Parathyroid adenoma (tissue), 2 donors: Measurements from ENCODE around the gene PI4KA.

Source experiments
- H2AFZ ChIP-seq: fragments of 300-600 bp; sonication (generic); one replicate; pipeline ENCODE4 v1.7.0; 2017; ENCODE audit warnings: antibody characterized with exemption, mild to moderate bottlenecking
- H3K27ac ChIP-seq: fragments of 300-600 bp; sonication (generic); one replicate; pipeline ENCODE4 v1.7.0; 2017
- H3K27me3 ChIP-seq: fragments of 300-600 bp; sonication (generic); one replicate; pipeline ENCODE4 v1.7.0; 2017; ENCODE audit warnings: low read length; ENCODE audit not compliant: control insufficient read depth, insufficient read depth
- H3K36me3 ChIP-seq: fragments of 300-600 bp; sonication (generic); one replicate; pipeline ENCODE4 v1.7.0; 2017; ENCODE audit warnings: low read length; ENCODE audit not compliant: control insufficient read depth, insufficient read depth
- H3K4me1 ChIP-seq: fragments of 300-600 bp; sonication (generic); one replicate; pipeline ENCODE4 v1.7.0; 2017; ENCODE audit warnings: control low read depth
- H3K4me2 ChIP-seq: fragments of 300-600 bp; sonication (generic); one replicate; pipeline ENCODE4 v1.7.0; 2017; ENCODE audit warnings: low read length
- H3K4me3 ChIP-seq: fragments of 300-600 bp; sonication (generic); one replicate; pipeline ENCODE4 v1.7.0; 2017; ENCODE audit warnings: low read depth, low read length
- H3K79me2 ChIP-seq: fragments of 300-600 bp; sonication (generic); one replicate; pipeline ENCODE4 v1.7.0; 2017; ENCODE audit warnings: control low read depth
- H3K9ac ChIP-seq: fragments of 300-600 bp; sonication (generic); one replicate; pipeline ENCODE4 v1.7.0; 2017; ENCODE audit warnings: mild to moderate bottlenecking
- H3K9me3 ChIP-seq: fragments of 300-600 bp; sonication (generic); one replicate; pipeline ENCODE4 v1.7.0; 2017; ENCODE audit warnings: low read length; ENCODE audit not compliant: control insufficient read depth
- TF ChIP-seq, protein P1 (sequence below): fragments of 300-600 bp; sonication (generic); IDR thresholded peaks from one replicate; pipeline ENCODE4 v1.7.0; 2017; ENCODE audit warnings: antibody characterized with exemption, mild to moderate bottlenecking
- donor health status: primary hyperparathyroidism.

PI4KA gene

DNA sequence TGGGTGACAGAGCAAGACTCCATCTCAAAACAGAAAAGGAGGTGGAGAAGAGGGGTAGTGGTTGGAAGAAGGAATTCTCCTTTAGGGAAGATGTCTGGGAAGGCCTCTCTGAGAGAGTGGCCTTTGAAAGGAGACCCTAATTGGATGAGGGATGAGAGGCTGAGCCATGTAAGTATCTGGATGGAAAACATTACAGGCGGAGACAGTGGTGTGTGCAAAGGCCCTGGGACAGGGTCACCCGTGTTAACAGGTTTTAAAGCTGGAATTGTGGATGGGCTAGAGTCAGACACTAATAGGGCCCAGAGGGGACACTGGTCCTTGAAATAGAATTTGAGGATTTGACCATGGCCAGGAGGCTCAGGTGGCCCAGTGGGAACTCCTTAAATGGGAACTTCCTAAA lies 10.6 kb upstream of the PI4KA start:
- H3K79me2 ChIP-seq: no peaks in the 10 kb centered on the region
- H3K4me2 ChIP-seq: no peak overlapping the region
- H3K4me3 ChIP-seq: no peak overlapping the region
- no peak overlapping the region for H3K9ac ChIP-seq
- H3K36me3 ChIP-seq: no peaks in the 10 kb centered on the region
- TF ChIP-seq, protein P1, sequence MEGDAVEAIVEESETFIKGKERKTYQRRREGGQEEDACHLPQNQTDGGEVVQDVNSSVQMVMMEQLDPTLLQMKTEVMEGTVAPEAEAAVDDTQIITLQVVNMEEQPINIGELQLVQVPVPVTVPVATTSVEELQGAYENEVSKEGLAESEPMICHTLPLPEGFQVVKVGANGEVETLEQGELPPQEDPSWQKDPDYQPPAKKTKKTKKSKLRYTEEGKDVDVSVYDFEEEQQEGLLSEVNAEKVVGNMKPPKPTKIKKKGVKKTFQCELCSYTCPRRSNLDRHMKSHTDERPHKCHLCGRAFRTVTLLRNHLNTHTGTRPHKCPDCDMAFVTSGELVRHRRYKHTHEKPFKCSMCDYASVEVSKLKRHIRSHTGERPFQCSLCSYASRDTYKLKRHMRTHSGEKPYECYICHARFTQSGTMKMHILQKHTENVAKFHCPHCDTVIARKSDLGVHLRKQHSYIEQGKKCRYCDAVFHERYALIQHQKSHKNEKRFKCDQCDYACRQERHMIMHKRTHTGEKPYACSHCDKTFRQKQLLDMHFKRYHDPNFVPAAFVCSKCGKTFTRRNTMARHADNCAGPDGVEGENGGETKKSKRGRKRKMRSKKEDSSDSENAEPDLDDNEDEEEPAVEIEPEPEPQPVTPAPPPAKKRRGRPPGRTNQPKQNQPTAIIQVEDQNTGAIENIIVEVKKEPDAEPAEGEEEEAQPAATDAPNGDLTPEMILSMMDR: no peak
- H2AFZ ChIP-seq: no peak overlapping the region
- no peaks in the 10 kb centered on the region for H3K9me3 ChIP-seq
- H3K4me1 ChIP-seq: no peaks in the 10 kb centered on the region
- no peak overlapping the region for H3K27ac ChIP-seq
- no peaks in the 10 kb centered on the region for H3K27me3 ChIP-seq

- H2AFZ ChIP-seq: no peak overlapping the region
- peak overlapping the region; percentile 56 for H3K27ac ChIP-seq
- no peaks in the 10 kb centered on the region for H3K9me3 ChIP-seq
- TF ChIP-seq, protein P1: no peak
- H3K79me2 ChIP-seq: no peaks in the 10 kb centered on the region
- no peak overlapping the region for H3K9ac ChIP-seq
- H3K36me3 ChIP-seq: no peaks in the 10 kb centered on the region
- H3K4me3 ChIP-seq: no peak overlapping the region
- no peaks in the 10 kb centered on the region for H3K27me3 ChIP-seq
- no peaks in the 10 kb centered on the region for H3K4me1 ChIP-seq
- H3K4me2 ChIP-seq: no peak overlapping the region
Observed at GRCh38 chr22:20868025-20868962, 9.7 kb upstream of the PI4KA start.

DNA sequence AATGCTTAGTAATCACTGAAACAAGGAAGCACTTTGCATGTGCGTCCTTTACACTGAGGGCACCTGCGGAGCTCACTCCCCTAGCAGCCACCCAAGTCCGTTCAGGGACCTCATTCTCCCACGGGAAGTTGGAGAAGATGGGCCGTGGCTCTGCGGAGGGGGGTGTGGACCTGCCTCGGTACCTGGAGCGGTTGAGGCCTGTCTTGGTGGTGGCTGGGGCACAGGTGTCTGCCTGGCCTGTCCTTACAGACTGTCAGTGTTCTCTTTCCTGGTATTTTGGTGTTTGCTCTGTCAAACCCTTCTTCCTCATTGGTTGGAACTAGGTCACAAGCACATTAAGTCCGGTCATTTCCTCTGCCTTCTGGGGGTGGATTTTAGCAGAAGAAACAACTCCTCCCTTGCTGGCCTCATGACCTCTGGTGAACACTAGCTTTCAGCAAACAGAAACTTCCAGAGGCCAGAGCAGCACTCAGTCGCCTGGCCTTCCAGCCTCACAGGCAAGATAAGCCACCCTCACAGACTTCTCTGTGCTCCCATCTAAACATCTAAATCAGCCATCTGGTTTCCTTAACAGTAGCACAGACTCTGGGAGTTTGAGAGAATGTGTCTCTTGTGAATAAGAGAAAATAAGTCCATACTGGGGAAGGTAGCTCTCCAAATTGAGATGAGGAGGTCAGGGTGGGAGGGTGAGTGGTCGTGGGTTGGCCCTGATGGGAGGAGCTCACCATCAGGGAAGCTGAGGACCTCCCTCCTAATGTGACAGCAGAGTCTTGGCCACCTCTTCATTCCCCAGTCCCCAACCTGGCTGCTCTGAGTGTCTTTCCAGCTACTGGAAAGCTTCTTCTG lies 8.8 kb upstream of the PI4KA start:
- TF ChIP-seq, protein P1: no peak
- no peak overlapping the region for H3K9ac ChIP-seq
- no peaks in the 10 kb centered on the region for H3K4me1 ChIP-seq

DNA sequence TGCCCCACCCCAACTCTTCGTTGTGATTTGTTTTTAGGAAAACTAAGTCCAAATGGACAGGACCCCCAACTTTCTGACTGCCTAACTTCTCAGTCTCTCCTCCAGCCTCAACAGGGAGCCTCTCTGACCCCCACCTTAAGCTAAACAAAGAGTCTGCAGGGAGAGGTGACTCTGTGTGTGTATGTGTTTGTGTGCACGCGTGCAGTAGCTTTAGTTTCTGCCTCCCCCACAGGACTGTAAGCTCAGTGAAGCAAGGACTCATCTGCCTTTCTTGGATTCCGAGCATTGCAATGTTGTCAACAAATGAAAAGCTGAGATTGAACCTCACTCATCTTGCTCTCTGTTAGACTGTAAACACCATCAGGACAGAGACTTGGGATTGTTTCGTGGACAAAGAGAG lies 8.1 kb upstream of the PI4KA start:
- no peak overlapping the region for H3K9ac ChIP-seq
- no peak overlapping the region for H3K4me3 ChIP-seq
- no peaks in the 10 kb centered on the region for H3K9me3 ChIP-seq
- no peaks in the 10 kb centered on the region for H3K4me1 ChIP-seq
- H3K79me2 ChIP-seq: no peaks in the 10 kb centered on the region
- no peaks in the 10 kb centered on the region for H3K27me3 ChIP-seq
- H3K36me3 ChIP-seq: no peaks in the 10 kb centered on the region
- H3K27ac ChIP-seq: peak overlapping the region; percentile 74
- H3K4me2 ChIP-seq: no peak overlapping the region
- H2AFZ ChIP-seq: no peak overlapping the region
- TF ChIP-seq, protein P1: no peak

More for the DNA sequence above, 8.8 kb upstream of the PI4KA start:
- H3K4me2 ChIP-seq: no peak overlapping the region
- H2AFZ ChIP-seq: no peak overlapping the region
- peak overlapping the region; percentile 74 for H3K27ac ChIP-seq
- no peaks in the 10 kb centered on the region for H3K27me3 ChIP-seq
- H3K79me2 ChIP-seq: no peaks in the 10 kb centered on the region
- H3K36me3 ChIP-seq: no peaks in the 10 kb centered on the region
- H3K4me3 ChIP-seq: no peak overlapping the region
- H3K9me3 ChIP-seq: no peaks in the 10 kb centered on the region
